Muscle layer of duodenum (tissue), 2 donors: Measurements from ENCODE around the gene SEC22C.

Experiments used
- H3K27ac ChIP-seq: one replicate; pipeline ENCODE4 v1.7.0; 2013; ENCODE audit warnings: mild to moderate bottlenecking, low read length
- H3K27me3 ChIP-seq: one replicate; pipeline ENCODE4 v1.7.0; 2013; ENCODE audit warnings: low read depth, mild to moderate bottlenecking, control low read depth, low read length
- H3K36me3 ChIP-seq, 2 donors: one replicate each; pipeline ENCODE4 v1.7.0; 2013; ENCODE audit warnings: low read length in 2 of 2, control low read depth in 1 of 2, mild to moderate bottlenecking in 1 of 2; ENCODE audit not compliant: insufficient read depth in 2 of 2, control insufficient read depth in 1 of 2
- H3K4me1 ChIP-seq, 2 donors: one replicate each; pipeline ENCODE4 v1.7.0; 2013; ENCODE audit warnings: low read length in 2 of 2, mild to moderate bottlenecking in 2 of 2, control low read depth in 1 of 2, moderate library complexity in 1 of 2; ENCODE audit not compliant: insufficient read depth in 2 of 2, control insufficient read depth in 1 of 2
- H3K4me3 ChIP-seq, 2 donors: one replicate each; pipeline ENCODE4 v1.7.0; 2013; ENCODE audit warnings: low read length in 2 of 2, low read depth in 1 of 2, mild to moderate bottlenecking in 1 of 2
- H3K9me3 ChIP-seq, 2 donors: one replicate each; pipeline ENCODE4 v1.7.0; 2013; ENCODE audit warnings: low read length in 2 of 2, control low read depth in 1 of 2, mild to moderate bottlenecking in 1 of 2; ENCODE audit not compliant: control insufficient read depth in 1 of 2
- donor health status: healthy.

SEC22C gene, protein sequence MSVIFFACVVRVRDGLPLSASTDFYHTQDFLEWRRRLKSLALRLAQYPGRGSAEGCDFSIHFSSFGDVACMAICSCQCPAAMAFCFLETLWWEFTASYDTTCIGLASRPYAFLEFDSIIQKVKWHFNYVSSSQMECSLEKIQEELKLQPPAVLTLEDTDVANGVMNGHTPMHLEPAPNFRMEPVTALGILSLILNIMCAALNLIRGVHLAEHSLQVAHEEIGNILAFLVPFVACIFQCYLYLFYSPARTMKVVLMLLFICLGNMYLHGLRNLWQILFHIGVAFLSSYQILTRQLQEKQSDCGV

DNA sequence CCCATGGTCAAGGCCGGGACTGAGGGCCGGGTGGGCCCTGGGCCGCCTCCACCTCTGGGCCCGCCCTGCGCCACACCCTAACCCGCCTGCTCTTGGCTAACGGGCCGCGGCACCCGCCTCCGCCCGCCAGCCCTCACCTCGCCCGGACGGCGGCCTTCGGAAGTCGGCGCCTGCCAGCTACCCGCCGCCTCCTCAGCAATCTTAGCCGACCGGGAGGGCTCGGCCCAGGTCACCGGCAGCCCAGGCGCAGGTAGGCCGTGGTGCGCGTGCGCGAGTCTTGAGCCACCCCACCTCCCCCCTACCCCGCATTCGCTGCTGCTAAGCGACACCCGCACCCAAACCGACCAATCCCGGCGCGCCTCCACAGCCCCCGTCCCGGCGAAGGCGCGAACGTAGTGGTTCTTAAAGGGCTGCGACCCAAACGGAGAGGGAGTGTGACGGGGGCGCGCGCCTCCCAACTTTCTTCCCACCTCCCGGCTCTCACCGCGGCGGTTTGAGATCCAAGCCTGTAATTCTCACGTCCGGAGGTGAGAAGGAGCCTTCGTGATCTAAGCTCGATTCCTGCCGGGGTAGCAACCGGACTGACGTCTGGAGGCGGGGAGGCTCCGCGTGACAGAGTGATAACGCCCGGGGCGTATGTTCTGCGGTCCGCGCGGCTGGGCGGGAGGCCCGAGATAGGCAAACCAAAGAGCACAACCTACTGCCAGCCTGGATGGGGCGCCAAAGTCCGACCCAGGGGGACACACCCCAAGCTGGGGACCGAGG is at the start of gene SEC22C:
TSS of gene SEC22C (minus strand) at position 259 of the 765 bp plus-strand sequence. CDS start 12,921 bp downstream, outside the sequence.
- Histone ChIP-seq H3K27me3 (no peaks in the 10 kb centered on the region), H3K27ac (peak within 1 kb of the TSS; percentile 77), H3K4me3 (peak within 1 kb of the TSS; percentile 84 to 97), H3K4me1 (peaks cover 4 to 20% of the 10 kb centered on the region in 2 donors), H3K9me3 (no peaks in the 10 kb centered on the region), H3K36me3 (peaks cover 0 to 4% of the 10 kb centered on the region in 2 donors)

DNA sequence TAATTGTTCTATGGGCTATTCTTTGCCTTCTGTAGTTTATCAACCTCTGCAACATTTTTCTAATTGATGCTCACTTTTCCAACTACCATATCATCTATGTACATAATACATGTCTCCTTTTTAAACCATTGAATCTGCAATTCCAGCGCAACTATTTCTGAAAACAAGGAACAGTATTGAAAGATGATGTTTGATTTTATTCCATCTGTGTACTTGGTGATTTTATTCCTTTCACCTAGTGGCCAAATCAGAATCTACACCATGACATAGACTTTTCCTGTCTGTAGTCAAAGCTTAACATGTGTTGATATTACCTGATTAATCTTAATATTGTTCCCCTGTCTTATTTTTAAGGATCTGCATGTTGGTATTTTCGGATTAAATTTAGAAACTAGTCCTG is 31.7 kb upstream of the SEC22C start:
- H3K9me3 ChIP-seq: no peaks in the 10 kb centered on the region
- peaks cover 0 to 4% of the 10 kb centered on the region in 2 donors for H3K36me3 ChIP-seq
- peak overlapping the region; percentile 6 for H3K27ac ChIP-seq
- no peak overlapping the region for H3K4me3 ChIP-seq
- no peaks in the 10 kb centered on the region for H3K27me3 ChIP-seq
- H3K4me1 ChIP-seq: peaks cover 1 to 30% of the 10 kb centered on the region in 2 donors

DNA sequence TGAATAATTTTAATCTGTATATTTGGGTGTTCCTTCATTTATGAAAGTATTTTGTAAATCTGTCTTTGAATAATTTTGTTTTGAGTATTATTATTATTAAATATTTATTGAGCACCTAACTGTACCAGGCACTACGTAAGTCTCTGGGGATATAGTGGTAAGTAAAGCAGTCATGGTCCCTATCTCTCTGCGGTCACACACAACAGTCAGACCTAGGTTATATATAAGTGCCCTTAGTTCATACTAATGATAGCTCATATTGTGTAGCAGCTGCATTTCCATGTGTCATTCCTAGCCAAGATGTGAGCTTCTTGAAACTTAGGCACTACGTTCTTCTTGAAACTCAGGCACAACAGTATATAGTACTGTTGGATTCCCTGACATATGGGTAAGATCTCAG is 31.2 kb upstream of the SEC22C start:
- Histone ChIP-seq H3K36me3 (peaks cover 0 to 4% of the 10 kb centered on the region in 2 donors), H3K27ac (peak overlapping the region; percentile 6), H3K9me3 (no peaks in the 10 kb centered on the region), H3K4me3 (no peak overlapping the region), H3K27me3 (no peaks in the 10 kb centered on the region), H3K4me1 (peaks cover 4 to 34% of the 10 kb centered on the region in 2 donors)

DNA sequence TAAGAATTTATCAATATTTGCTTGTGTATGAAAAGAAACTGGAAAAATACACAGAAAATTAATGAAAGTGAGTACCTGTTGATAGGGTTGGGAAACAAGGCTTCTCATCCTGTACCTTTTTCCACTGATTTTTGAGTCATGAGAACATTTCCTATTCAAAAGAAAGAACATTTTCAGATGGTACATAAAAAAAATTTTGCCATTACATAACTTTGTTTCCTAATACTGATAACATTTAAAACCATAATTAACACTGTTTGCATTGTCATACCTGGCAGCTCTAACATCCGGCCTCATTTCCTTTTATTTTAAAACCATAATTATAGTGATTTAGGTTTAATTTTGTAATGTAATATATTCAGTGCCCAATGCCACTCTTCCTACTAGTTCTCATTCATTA is 30.4 kb upstream of the SEC22C start:
- H3K4me3 ChIP-seq: no peak overlapping the region
- peaks cover 4 to 34% of the 10 kb centered on the region in 2 donors for H3K4me1 ChIP-seq
- H3K27ac ChIP-seq: peak overlapping the region; percentile 32
- no peaks in the 10 kb centered on the region for H3K27me3 ChIP-seq
- peaks cover 0 to 4% of the 10 kb centered on the region in 2 donors for H3K36me3 ChIP-seq
- H3K9me3 ChIP-seq: no peaks in the 10 kb centered on the region

DNA sequence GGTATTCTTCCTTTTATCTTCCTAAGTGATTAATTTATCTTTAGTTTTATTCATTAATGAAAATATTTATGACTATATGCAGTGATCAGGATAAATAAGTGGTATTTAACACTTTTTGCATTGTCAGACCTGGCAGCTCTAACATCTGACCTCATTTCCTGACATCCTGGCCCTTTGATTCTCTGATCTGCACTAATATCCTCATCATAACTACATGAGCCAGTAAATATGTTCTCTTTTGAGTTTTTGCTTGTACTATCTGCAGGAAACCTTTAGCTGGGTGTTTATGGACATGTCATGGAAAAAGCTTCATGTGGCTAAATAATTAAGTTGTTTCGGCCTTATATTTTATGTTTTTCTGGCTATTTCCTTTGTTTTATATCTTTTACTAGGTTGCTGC is 29.2 kb upstream of the SEC22C start:
- H3K27ac ChIP-seq: no peak overlapping the region
- peaks cover 4 to 35% of the 10 kb centered on the region in 2 donors for H3K4me1 ChIP-seq
- H3K27me3 ChIP-seq: no peaks in the 10 kb centered on the region
- no peak overlapping the region for H3K4me3 ChIP-seq
- H3K9me3 ChIP-seq: no peaks in the 10 kb centered on the region
- peaks cover 4% of the 10 kb centered on the region in 2 donors for H3K36me3 ChIP-seq

DNA sequence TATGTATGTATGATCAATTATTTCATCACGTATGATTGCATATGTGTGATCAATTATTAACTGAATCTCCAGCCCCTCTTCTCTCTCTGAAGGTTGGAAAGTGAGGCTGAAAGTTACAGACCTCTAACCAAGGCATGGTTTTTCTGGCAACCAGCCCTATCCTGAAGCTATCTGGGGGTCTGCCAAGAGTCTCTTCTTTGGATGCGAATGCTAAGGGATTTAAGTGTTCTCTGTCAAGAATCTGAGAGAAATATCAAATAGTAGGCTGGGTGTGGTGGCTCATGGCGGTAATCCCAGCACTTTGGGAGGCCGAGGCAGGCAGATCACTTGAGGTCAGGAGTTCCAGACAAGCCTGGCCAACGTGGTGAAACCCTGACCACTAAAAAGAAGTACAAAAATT is 26.8 kb upstream of the SEC22C start:
- no peak overlapping the region for H3K27ac ChIP-seq
- H3K4me3 ChIP-seq: no peak overlapping the region
- no peaks in the 10 kb centered on the region for H3K9me3 ChIP-seq
- H3K27me3 ChIP-seq: no peaks in the 10 kb centered on the region
- H3K36me3 ChIP-seq: peaks cover 4% of the 10 kb centered on the region in 2 donors
- peaks cover 4 to 30% of the 10 kb centered on the region in 2 donors for H3K4me1 ChIP-seq

DNA sequence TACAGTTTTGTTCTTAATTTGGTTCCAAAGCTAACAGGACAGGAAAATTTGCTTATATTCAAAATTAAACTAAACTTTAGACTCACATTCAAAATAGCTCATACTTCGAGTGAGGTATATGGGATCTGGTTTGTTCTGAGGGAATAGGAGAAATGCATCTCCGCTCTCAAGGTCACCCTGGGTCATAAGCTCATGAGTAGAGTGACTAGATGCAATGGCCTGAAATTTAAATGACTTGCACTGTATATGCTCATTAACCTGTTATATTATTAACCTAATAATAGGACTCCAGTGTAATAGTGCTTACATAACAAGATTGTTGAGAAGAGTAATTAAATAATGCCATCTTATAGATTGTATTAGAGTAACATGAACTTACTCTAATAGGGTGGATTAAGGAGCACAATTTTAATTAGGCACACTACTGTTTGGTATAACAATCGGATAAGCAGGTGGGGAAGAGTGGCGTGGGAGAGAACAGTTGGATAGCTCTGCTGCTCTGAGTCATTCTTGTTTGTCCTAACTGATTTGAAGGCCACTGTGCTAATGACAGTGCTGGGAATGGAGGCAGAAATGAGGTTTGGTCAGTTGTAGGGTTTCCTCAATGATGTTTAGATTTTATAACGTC is 23.9 kb upstream of the SEC22C start:
- H3K27ac ChIP-seq: peak overlapping the region; percentile 31
- no peaks in the 10 kb centered on the region for H3K9me3 ChIP-seq
- peaks cover 0 to 4% of the 10 kb centered on the region in 2 donors for H3K36me3 ChIP-seq
- peaks cover 12 to 37% of the 10 kb centered on the region in 2 donors for H3K4me1 ChIP-seq
- no peaks in the 10 kb centered on the region for H3K27me3 ChIP-seq
- no peak overlapping the region for H3K4me3 ChIP-seq

DNA sequence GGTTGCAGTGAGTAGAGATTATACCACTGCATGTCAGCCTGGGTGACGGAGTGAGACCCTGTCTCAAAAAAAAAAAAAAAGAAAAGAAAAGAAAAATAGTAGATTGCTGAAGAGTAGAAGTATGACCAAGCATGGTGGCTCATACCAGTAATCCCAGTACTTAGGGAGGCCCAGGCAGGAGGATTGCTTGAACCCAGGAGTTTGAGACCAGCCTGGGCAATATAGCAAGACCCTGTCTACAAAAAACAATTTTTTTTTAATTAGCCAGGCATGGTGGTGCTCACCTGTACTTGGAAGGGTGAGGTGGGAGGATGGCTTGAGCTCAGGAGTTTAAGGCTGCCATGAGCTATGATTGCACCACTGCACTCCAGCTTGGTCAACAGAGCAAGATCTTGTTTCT is 21.2 kb upstream of the SEC22C start:
- Histone ChIP-seq H3K27ac (no peak overlapping the region), H3K27me3 (no peaks in the 10 kb centered on the region), H3K4me1 (peaks cover 8 to 32% of the 10 kb centered on the region in 2 donors), H3K36me3 (peaks cover 0 to 4% of the 10 kb centered on the region in 2 donors), H3K4me3 (no peak overlapping the region), H3K9me3 (no peaks in the 10 kb centered on the region)

DNA sequence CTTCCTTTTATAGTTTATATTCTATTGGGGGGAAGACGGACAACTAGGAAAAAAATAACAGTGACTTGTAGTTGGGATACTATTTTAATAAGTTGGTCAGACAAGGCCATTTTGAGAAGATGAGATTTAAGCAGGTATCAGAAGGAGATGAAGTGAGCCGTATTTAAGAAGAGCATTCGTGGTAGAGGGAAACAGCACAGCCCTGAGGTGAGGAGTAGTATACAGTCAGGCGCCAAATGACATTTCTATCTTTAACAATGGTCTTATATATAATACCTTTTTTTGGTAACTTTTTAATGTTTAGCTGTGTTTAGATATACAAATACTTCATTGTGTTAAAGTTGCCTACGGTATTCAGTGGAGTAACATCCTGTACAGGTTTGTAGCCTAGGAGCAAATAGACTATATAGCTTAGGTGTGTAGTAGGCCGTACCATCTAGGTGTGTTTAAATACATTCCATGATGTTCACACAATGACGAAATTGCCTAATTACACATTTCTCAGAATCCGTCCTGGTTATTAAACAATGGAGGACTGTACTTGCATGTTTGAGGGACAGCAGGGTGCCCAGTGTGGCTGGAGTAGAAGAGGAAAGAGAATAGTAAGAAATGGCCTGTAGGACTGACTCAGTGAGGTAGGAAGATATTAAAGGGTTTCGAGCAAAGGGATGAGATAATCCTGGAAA is 20.3 kb upstream of the SEC22C start:
- Histone ChIP-seq H3K4me1 (peaks cover 8 to 32% of the 10 kb centered on the region in 2 donors), H3K9me3 (no peaks in the 10 kb centered on the region), H3K27me3 (no peaks in the 10 kb centered on the region), H3K4me3 (peak overlapping the region; percentile 81 to 92), H3K27ac (peak overlapping the region; percentile 87), H3K36me3 (peaks cover 0 to 4% of the 10 kb centered on the region in 2 donors)

DNA sequence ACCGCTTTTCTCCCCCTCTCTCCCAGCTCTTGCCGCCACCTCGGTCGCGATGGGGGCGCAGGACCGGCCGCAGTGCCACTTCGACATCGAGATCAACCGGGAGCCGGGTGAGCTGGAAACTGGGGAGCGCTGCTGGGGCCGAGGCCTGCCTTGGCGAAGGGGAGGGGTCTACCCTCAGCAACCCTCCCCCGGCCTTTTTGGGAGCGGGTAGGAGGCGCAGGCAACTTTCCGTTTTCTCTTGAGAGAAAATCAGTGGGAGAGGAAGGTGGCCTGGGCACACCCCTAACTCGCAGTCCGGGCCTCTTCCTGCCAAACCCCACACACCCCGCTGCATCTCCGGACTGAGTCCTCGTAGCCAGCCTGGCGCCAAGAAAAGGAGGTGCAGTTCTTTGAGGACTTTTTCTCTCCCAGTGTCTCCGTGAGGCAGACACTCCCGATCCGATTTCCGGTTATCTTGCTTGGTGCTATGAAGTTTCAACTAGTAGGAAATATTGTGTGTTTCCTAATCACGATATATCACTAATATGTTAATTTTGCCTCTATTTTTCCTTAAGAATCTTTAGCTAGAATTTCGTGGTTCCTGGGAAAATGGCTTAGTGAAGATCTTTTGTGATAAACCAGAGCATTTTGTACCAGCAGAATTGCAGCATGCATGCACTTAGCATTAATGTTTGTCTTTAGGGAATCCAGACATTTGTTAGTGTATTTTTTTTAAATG is 19.4 kb upstream of the SEC22C start:
- Histone ChIP-seq H3K4me3 (peak overlapping the region; percentile 81 to 92), H3K27me3 (no peaks in the 10 kb centered on the region), H3K4me1 (peaks cover 8 to 31% of the 10 kb centered on the region in 2 donors), H3K36me3 (no peaks in the 10 kb centered on the region), H3K9me3 (no peaks in the 10 kb centered on the region), H3K27ac (peak overlapping the region; percentile 87)
